HG03060 (cell line): ENCODE results near the gene TJP3.

Experiments used
- ATAC-seq: cut with Tn5 transposase; IDR thresholded peaks from one replicate; pipeline ENCODE4 v1.9.1; 2021; ENCODE audit warnings: low read depth, moderate number of reproducible peaks; ENCODE audit not compliant: unreplicated experiment

TJP3 gene

DNA sequence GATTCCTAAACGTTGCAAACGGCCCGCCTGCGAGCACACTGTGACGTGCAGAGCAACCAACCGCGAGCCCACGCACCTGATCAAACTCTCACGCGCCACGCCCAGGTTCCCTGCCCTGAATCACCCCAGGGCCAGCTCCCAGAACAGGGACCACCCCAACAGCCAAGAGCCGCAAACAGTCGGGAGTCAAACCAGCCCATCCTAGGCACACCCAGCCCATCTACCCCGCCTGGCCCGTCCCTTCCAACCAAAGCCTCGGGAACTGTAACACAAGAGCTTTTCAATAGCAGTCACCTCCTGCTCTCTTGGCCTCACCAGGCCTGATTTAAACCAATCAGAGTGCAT lies 16.8 kb upstream of the TJP3 start:
- no peak for ATAC-seq

DNA sequence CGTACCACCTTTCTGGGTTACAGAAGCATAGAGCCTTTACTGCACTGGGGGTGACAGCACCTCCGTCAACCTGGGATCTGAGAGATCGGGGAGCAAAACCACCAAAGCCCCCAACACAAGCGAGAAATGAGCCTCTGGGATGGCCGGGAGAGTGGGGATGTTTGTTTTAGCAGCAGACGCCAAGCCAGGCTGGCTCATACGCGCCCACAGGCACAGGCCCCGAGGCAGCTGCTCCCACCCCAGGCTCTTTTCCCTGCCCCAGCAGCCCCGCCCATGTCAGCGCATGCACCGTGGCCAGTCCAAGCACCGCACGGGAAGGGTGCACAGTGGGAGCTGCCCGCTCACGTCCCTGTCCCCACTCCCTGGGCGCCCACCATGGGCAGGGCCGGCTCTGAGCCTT lies 16.5 kb upstream of the TJP3 start:
- no peak for ATAC-seq

DNA sequence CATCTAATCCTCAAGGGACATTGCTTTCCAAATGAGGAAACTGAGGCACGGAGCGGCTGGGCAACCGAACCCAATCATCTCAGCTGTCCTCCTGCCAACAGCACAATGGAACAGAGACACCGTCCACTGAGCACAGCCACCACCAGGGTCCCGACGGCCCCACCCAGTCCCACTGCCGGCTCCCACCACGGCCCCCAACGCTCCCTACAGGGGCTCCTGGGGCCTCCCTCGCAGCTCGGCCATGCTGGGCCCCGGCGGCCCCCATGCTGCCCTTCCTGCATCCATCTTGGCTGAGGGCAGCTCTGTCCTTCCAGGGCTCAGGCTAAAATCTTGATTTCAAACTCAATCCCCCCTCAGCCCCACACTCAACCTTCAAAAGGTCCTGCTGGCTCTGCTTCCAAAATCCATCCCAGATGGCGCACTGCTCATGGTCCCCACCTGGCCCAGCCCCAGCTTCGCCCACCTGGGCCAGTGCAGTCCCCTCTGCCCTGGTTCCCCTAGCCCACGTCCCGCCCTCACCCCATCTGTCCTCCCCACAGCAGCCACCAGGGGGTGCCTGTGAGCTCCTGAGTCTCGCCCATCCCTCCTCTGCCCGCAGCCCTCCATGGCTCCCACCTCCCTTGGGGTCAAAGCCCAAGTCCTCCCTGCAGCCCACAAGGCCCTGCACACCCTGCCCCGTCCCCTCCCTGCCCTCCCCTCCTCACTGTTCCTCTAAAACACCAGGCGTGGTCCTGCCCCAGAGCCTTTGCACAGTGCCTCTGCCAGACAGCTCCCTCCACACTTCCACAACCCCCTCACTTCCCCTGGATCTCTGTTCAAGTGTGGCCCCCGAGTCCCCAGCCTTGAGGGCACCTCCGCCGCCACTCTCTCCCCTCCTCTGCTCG lies 15.8 kb upstream of the TJP3 start:
- no peak for ATAC-seq

DNA sequence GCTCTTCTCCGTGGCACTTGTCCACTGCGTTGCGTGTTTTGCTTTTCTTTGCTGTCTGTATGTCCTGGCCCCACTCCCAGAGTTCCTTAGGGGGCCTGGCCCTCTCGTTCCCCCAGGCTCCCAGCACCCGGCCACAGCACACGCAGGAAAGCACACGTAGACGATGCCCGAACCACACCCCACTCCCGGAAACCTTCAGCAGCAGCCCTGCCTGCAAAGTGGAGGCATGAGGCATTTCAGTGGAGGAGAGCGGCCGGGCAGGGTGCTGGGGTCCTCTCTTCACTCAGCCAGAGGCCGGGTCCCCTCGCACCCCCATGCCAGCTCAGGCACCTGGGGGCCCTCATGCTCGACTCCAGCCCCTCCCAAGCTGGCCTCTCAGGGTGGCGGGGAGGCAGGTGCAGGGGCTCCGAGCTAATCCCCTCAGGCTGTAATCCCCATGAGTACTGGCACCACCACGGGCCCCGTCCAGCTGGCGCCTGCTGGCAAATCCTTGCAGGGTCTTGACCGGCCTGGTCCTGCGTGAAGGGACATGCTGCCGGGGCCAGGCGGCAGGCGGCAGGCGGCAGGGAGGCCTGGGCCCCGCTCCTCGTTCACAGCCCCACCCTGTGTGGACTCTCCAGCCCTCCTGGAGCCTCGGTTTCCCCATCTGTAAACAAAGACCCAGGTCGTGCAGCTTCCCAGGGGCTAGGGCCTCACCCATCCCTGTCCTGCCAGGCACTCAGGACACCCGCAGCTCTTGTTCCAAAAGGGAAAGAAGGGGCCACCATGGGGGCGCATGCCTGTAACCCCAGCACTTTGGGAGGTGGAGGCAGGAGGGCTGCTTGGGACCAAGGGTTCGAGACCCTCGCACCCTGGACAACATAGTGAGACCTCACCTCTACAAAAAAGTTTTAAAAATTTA lies 14.9 kb upstream of the TJP3 start:
- no peak for ATAC-seq

DNA sequence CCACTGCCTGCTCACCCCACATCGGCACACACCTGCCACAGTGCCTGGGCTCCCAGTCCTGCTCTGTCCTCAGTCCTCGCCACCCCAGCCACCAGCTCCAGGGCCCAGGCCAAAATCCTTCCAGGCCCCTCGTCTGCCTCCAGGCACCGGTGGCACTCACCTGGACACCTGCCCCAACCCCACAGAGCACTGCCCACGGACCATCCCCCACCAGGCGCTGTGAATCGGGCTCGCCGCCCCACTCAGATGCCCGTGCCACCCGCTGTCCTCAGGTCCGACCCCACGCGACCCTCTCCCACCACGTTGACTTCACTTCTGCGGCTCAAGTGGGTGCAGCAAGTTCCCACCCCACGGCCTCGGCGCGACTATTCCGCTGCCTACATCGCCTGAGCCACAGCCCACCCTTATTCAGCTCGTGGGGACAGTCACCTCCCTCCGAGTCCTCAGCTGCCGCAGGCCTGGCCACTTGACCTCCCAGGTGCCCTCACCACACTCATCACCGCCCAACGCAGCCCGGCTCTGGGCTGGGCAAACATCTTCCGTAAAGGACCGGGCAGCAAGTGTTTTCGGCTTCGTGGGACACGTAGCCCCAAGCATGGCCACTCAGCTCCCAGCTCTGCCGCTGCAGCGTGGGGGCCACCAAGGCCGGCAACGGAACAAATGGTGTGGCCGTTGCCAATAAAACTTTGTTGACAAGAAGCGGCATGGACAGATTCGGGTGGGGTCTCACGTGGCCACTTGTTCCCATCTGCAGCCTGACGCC lies 13.6 kb upstream of the TJP3 start:
- ATAC-seq, result no peak

DNA sequence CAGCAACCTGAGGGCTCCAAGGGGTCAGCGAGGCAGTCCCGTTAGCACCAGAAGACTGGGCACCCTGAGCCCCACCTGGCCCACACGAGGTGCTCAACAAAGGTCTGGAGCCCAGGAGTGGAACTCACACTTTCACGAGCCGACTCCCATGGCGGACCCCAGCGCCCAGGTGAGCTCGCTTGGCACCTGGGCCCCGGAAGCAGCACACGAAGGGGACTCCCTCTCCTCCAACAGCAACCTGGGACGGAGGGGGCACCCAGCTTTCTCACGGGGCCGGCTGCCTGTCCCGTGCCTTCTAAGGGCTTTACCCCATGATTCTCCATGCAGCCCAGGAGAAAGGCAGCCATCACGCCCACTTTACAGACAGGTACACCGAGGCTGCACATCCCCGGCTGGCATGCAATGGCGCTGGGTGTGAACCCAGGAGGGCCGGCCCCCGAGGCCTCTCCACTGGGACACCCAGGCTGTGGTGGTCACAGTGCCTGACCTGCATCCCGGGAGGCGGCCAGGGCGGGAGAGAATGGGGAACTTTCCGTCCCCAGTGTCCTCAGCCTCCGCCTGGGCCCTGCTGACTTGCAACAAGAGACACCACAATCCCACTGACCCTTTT lies 13.0 kb upstream of the TJP3 start:
- no peak for ATAC-seq

DNA sequence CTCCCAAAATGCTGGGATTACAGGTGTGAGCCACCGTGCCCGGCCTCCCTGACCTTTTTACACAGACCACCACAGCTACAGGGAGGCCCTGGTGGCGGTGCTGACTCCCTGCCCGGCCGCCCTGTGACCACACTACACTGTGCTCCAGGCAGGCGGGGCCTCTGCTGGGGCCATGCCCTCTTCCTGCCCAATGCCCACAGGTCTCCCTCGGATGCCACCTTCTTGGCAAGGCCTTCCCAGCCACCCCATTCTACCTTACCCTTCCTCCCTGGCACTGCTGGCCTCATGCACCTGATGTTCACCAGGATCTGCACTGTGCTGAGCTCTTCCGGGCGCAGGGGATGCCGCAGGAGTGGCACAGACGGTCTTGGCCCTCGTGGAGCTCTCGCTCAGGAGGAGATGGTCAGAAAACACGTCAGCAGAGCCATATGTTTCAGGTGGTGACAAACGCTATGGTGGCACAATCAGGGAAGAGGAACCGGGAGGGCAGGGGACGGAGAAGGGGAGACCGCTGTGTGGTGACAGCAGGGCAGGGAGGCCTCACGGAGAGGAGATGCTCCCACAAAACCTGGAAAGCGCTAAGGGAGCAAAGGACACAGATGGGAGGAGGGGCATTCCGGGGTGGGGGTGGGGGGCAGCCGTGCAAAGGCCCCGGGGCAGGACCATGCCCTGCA lies 12.1 kb upstream of the TJP3 start:
- ATAC-seq, result no peak

DNA sequence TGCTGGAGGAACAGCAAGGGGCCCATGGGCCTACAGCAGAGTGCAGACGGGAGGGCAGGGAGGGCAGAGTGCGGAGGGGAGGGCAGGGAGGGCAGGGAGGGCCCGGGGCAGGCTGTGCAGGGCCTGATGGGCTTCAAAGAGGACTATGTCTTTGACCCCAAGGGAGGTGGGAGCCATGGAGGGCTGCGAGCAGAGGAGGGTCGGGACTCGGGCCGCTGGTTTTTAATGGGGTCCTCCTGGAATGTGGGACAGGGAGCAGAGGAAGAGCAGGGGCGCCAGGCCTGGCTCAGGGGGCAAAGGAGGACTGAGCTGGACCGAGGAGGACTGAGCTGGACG lies 11.6 kb upstream of the TJP3 start:
- ATAC-seq, result no peak

DNA sequence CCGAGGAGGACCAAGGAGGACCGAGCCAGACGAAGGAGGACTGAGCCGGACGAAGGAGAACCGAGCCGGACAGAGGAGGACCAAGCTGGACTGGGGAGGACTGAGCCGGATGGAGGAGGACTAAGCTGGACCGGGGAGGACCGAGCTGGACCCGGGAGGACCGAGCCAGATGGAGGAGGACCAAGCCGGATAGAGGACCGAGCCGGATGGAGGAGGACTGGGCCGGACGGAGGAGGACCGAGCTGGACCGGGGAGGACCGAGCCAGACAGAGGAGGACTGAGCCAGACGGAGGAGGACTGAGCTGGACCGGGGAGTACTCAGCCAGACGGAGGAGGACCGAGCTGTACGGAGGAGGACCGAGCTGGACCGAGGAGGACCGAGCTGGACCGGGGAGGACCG lies 11.1 kb upstream of the TJP3 start:
- ATAC-seq, result no peak

DNA sequence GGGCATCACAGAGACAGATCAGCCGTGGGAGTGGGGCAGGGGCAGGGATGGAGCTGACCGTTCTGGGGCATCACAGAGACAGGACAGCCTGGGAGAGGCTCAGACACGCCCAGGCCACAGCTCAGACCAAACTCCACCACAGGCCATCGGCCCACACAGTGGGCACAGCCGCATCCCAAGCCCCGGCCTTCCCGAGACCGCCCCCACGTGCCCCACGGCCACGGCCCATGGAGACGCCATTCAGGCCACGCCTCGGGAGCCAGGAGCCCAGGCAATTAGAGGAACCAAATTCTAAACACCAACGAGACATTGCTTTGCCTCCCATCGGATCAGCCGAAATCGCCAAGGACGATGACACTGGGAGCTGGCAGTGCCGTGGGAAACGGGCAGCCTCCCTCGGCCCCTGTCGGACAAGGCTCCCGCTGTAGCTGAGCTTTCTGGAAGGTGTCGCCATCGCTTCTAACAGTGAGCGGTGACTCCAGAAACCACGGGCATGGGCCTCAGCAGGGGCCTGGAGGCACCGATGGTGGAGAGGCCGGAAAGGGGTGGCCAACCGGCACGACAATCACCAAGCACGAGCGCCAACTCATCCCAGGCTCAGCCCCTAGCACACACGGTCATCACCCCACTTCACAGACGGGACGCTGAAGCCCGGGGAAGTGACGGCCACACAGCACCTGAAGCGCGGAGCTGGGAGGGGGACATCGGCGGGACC lies 10.4 kb upstream of the TJP3 start:
- no peak for ATAC-seq

DNA sequence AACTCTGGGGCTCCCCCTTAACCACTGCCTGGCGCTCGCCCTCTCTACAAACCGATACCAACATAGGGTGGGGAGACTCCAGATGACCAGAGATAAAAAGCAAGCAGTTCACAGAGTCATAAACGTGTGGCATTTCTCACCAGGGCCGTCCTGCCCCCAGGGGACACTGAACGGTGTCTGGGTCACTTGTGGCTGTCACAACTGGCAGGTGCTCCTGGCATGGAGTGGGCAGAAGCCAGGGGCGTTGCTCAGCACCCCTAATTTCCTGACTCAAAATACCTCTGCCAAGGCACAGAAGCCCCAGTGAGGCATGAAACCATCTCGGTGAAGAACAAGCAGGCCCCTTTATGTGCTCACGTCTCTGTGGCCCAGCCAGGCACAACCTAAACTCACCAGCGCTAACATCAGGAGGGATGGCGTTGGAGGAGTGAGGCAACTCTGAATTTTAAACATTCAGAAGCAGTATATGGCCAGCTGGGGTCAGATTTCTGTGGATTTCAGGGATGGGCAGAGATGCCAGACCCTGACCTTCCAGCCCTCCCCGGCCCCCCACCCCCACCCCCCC lies 9.7 kb upstream of the TJP3 start:
- no peak for ATAC-seq

DNA sequence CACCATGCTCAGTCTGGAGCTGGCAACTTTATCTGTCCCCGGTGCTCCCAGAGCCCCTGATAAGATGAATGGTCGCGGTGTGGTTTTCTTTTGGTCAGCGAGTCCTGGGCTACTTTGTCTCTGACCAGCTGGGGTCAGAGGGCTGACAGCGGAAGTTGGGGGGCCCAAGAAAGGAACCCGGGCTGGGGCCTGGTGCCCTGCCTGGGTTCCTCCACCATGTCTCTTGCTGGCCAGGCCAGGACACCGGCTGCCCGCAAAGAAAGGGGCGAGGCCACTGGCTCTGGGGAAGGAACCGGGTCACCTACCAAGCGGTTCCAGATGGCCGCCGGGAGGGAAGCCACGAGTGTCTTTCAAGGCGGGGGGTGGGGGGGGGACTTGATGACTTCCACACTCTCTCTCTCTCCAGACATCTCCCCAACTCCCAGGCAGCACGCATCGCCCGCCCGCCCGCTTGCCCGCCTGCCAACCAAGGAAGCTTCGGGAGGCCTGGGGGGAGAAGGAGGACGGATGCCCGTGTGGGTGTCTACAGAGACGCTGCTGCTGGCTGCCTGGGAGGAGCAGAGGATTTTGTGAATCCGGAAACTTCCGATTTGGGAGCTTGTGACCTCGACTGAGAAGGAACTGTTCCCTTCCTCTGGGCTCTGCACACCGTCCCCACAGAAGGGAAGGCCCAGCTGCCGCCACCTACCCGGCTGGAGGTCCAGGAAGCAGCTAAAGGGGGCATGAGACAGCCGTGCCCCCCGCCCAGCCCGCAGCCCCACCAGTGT lies 9.0 kb upstream of the TJP3 start:
- ATAC-seq, result no peak

DNA sequence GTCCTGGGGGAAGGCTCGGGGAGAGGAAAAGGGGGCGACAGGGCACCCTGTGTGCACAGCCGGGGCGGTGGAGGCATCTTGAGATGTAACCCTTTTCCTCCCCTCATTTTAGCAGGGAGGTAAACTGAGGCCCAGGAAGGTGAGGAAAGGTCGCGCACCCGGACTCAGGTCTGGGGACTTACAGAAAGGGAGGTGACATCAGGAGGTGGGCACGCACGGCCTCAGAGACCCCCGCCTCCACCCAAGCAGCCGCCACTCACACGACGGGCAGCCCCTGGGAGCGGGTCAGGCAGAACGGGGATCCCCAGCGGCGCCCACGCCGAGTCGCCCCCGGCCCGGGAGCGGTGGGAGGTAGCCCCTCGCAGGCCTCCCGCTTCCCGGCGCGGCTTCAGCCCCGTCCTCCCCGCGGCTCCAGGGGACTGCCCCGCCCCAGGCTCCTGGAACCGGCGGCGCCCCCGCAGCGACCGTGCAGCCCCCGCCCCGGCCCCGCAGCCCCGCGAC lies 8.4 kb upstream of the TJP3 start:
- ATAC-seq, result no peak

DNA sequence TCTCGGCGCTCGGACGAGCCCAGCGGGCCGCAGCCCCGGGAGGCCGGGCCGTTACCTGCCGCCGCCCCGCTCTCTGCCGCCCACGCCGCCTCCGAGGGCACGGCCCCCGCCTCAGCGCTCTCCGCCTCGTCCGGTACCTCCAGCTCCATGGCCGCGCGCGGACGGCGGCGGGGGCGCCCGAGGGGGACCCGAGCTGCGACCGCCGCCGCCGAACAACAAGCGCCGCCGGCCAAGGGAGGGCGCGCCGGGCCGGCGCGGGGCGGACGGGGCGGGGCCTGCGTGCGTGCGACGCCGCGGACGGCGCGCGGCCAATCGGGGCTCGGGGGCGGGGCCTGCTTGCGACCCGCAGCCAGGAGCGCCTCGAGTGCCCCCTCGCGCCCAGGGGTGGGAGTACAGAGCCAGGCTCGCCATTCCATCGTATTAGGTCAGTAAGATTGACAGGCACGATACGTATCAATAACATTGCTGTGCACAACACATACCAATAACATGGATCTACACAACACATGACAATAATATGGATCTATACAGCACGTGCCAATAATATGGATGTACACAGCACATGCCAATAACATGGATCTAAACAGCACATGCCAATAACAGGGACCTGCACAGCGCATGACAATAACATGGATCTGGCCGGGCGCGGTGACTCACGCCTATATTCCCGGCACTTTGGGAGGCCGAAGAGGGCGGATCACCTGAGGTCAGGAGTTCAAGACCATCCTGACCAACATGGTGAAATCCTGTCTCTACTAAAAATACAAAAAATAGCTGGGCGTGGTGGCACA lies 7.7 kb upstream of the TJP3 start, which contains the start of gene PIP5K1C:
Gene PIP5K1C (minus strand): TSS at position 227 of the 791 bp plus-strand sequence. CDS start 78 bp downstream, at position 149.
- peak; percentile 66 for ATAC-seq

DNA sequence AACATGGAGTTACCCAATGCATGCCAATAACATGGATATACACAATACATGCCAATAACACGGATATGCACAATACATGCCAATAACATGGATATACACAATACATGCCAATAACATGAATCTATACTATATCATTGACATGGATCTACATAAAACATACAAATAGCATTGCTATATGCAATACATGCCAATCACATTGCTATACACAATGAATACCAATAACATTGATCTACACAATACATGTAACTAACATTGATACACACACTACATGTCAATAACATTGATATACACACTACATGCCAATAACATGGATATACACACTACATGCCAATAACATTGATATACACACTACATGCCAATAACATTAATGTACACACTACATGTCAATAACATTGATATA lies 7.0 kb upstream of the TJP3 start:
- no peak for ATAC-seq

DNA sequence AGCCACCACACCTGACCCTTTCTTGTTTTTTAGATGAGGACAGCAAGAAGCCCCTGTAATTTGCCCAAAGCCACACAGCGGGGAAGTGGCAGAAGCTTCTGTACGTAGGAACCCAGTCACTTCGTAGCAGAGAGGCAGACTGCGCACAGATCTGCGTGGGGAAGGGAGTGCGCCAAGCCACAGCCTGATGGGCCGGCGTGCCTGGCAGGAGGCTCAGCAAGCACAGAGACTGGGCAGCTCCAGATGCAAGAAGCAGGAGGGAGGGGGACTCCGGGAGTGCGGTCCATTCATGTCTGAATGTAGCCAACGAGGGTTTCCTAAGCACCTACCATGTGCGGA lies 347 bp upstream of the TJP3 start:
- ATAC-seq, result no peak

DNA sequence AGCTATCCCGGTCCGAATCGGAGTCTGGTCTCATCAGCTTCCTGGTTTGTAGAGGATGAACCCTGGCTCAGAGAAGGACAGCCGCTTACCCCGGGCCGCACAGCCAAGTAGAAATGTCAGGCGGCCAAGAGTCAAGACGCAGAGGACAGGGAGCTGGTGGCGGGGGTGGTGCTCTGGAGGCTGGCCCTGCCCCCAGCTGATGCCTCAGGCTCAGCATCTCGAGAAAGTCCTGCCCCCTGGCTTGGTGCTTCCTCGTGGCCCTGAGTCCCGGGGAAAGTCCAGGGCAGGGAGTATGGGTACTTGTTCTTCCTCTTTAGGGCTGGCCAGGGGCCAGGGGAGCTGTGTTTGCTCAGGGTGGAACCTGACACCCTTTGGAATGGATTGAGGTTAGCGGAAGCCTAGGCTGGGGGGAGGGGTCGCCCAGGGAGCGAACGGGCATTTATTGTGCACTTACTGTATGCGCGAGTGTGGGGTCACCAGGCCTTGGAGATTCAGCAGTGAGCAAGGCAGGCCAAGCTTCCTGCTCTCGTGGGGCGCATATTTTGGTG lies 2.2 kb downstream of the TJP3 start:
- ATAC-seq, result no peak
